K562 (cell line): ENCODE data around the gene CSTPP1.

Source experiments
- CTCFL ChIP-seq: IDR thresholded peaks from 2 replicates; pipeline ENCODE4 v1.6.1; 2011; ENCODE audit warnings: borderline replicate concordance, low read depth, mild to moderate bottlenecking, moderate library complexity, low read length; ENCODE audit not compliant: insufficient read depth, poor library complexity, severe bottlenecking
- FOXA3 ChIP-seq, 2 experiments: fragments of 450-650 bp in 1 of 2; sonication (generic) in 1 of 2; formaldehyde crosslinking; IDR thresholded peaks in 1 of 2; conservative IDR thresholded peaks in 1 of 2; 2 replicates each; pipeline versions ENCODE4 v1.4.0 to v1.8.0; 2020 to 2022; ENCODE audit warnings: mild to moderate bottlenecking in 2 of 2, missing genetic modification reagents in 1 of 2
- PHTF2 ChIP-seq: fragments of 250-450 bp; sonication (Bioruptor Pico); IDR thresholded peaks from 2 replicates; pipeline ENCODE4 v1.5.0; 2021; ENCODE audit warnings: mild to moderate bottlenecking
- POLR2A ChIP-seq: fragments of 450-650 bp; conservative IDR thresholded peaks from 2 replicates; pipeline ENCODE4 v1.6.1; 2016
- RBM14 ChIP-seq: fragments of 200-400 bp; formaldehyde crosslinking; IDR thresholded peaks from 2 replicates; pipeline ENCODE4 v1.6.1; 2018; ENCODE audit warnings: low read depth, mild to moderate bottlenecking, low read length, moderate library complexity, borderline replicate concordance; ENCODE audit not compliant: insufficient read depth

- TF ChIP-seq FOXA3 (CRISPR knock-in tag; conservative IDR thresholded peaks at IDR 0.05 in 1 of 2, IDR thresholded peaks at IDR 0.05 in 1 of 2) (no peak), POLR2A (no peak), RBM14 (no peak), CTCFL (no peak), PHTF2 (CRISPR knock-in tag) (no peak)
These were observed 151.2 kb downstream of the CSTPP1 start for GRCh38 chr11:47087801-47088200.
